GM19238 (cell line): ENCODE data around the gene VPS72.

Experiments used
- DNase-seq: peaks from one replicate; pipeline ENCODE4 v3.0.0; 2011; ENCODE audit warnings: low spot score; ENCODE audit not compliant: insufficient read length

VPS72 gene

GRCh38 chr1:151187205-151187604 is 2.8 kb downstream of the VPS72 start:
- no peak for DNase-seq

- DNase-seq: no peak
Observed at GRCh38 chr1:151184211-151184610, 5.8 kb downstream of the VPS72 start.

GRCh38 chr1:151176514-151177045 is 13.4 kb downstream of the VPS72 start:
- DNase-seq: no peak

- no peak for DNase-seq
Observed at GRCh38 chr1:151175863-151176262, 14.1 kb downstream of the VPS72 start, which contains the start of gene TMOD4. Gene TMOD4, minus strand, starts transcription at chr1:151175981. Its CDS starts 1,106 bp downstream, at chr1:151174875.

- DNase-seq: no peak
Observed at GRCh38 chr1:151175041-151175741, 14.8 kb downstream of the VPS72 start.

GRCh38 chr1:151171190-151171589 is 18.8 kb downstream of the VPS72 start:
- no peak for DNase-seq

GRCh38 chr1:151167116-151167515 is 22.9 kb downstream of the VPS72 start:
- DNase-seq: no peak

GRCh38 chr1:151166505-151166956 is 23.5 kb downstream of the VPS72 start:
- no peak for DNase-seq

- peak; percentile 91 for DNase-seq
Observed at GRCh38 chr1:151165738-151166504, 24.1 kb downstream of the VPS72 start, which contains the start of the genes LYSMD1 and SCNM1. Gene LYSMD1, minus strand, starts transcription at chr1:151165902. Its CDS starts 644 bp downstream, at chr1:151165258. Gene SCNM1, plus strand, starts transcription at chr1:151166144. Its CDS starts 9 bp downstream, at chr1:151166153.

- DNase-seq: no peak
Observed at GRCh38 chr1:151165281-151165737, 24.7 kb downstream of the VPS72 start.

GRCh38 chr1:151164732-151165280 is 25.2 kb downstream of the VPS72 start:
- DNase-seq: no peak

GRCh38 chr1:151159373-151159772 is 30.6 kb downstream of the VPS72 start:
- DNase-seq: no peak

- DNase-seq: no peak
Observed at GRCh38 chr1:151158751-151159251, 31.2 kb downstream of the VPS72 start.

GRCh38 chr1:151158326-151158725 is 31.7 kb downstream of the VPS72 start:
- DNase-seq: no peak

GRCh38 chr1:151157067-151157531 is 32.9 kb downstream of the VPS72 start:
- DNase-seq: no peak

GRCh38 chr1:151156515-151156819 is 33.5 kb downstream of the VPS72 start, which contains the start of gene TNFAIP8L2:
Gene TNFAIP8L2, plus strand, starts transcription at chr1:151156649. Its CDS starts 2,049 bp downstream, at chr1:151158698.
- peak; percentile 52 for DNase-seq

- DNase-seq: no peak
Observed at GRCh38 chr1:151147665-151148064, 42.3 kb downstream of the VPS72 start.

- no peak for DNase-seq
Observed at GRCh38 chr1:151147132-151147503, 42.9 kb downstream of the VPS72 start.

GRCh38 chr1:151146412-151147131 is 43.4 kb downstream of the VPS72 start, which contains the start of gene SEMA6C:
Gene SEMA6C, minus strand, starts transcription at chr1:151146631. Its CDS starts 4,010 bp downstream, at chr1:151142621.
- DNase-seq: peak; percentile 88

- no peak for DNase-seq
Observed at GRCh38 chr1:151146072-151146411, 44.0 kb downstream of the VPS72 start.
